GM23338 (cell line): ENCODE results near the gene NFKB1.

Experiments
- CTCF ChIP-seq, 2 experiments: fragments of 200-600 bp in 1 of 2; sonication (generic) in 1 of 2; conservative IDR thresholded peaks; 2 replicates each; pipeline versions ENCODE4 v1.5.1 to v1.6.1; 2016 to 2017; ENCODE audit warnings: antibody characterized with exemption in 2 of 2, low read depth in 2 of 2, mild to moderate bottlenecking in 2 of 2, moderate library complexity in 1 of 2
- EZH2phosphoT487 ChIP-seq: fragments of 200-600 bp; sonication (generic); IDR thresholded peaks from one replicate; pipeline ENCODE4 v1.8.1; 2018; ENCODE audit warnings: antibody characterized with exemption; ENCODE audit not compliant: unreplicated experiment
- POLR2AphosphoS5 ChIP-seq: IDR thresholded peaks from 2 replicates; pipeline ENCODE4 v1.6.1; 2016; ENCODE audit warnings: antibody characterized with exemption, low read depth
- REST ChIP-seq: IDR thresholded peaks from one replicate; pipeline ENCODE4 v1.6.1; 2018; ENCODE audit warnings: antibody characterized with exemption; ENCODE audit not compliant: unreplicated experiment
- ZNF331 ChIP-seq: fragments of 250-450 bp; sonication (Bioruptor Pico); IDR thresholded peaks from 2 replicates; pipeline ENCODE4 v1.5.0; 2020; ENCODE audit warnings: low read depth, mild to moderate bottlenecking, moderate library complexity

- TF ChIP-seq CTCF (conservative IDR thresholded peaks at IDR 0.05; ENCODE audit: low read depth in 2 of 2) (no peak), EZH2phosphoT487 (no peak), POLR2AphosphoS5 (no peak), ZNF331 (CRISPR knock-in tag) (no peak), REST (no peak)
Measured at GRCh38 chr4:102557636-102558035, 56.5 kb downstream of the NFKB1 start.
